ENCODE measurements around the gene SPACDR. TPM values are rescaled to one million over a fixed set of nuclear protein-coding genes. Genes with fewer than 3 reads are reported as not detected.

SPACDR gene
- polyA plus RNA-seq, 1 donor (not counting 4 experiments of a cell fraction or from before 2014, with no cell fraction given): 0.37 TPM

DNA sequence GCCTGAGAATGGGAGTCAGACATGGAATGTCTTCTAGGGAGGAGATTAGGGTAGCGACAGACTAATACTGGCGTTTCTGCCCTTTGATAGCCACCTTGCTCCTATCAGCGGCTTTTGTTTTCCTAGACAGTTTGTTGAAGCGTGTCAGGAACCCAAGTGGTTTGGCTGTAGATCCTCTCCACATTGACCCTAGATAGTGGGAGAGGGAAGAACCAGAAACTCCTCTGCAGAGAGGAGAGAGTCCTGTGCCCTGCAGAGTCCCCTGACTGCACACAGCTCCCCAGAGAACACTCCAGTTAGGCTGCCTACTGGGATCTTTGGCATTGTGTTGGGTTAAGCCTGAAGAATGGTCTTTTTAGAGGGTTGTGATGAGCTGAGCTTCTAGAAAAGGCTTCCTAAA is 32.0 kb downstream of the SPACDR start:
- Histone ChIP-seq H3K4me3 (ENCODE audit: control insufficient read depth in 2 of 3, extremely low read depth in 1 of 3, insufficient read depth in 2 of 3, low read depth in 1 of 3, low read length in 3 of 3) (no peak overlapping the region), H3K9me1 (ENCODE audit: control insufficient read depth, extremely low read depth, insufficient read depth, low read length) (peaks cover 3% of the 10 kb centered on the region), H3K4me1 (ENCODE audit: control insufficient read depth, extremely low read depth, insufficient read depth, low read length) (peaks cover 30% of the 10 kb centered on the region), H4K20me1 (ENCODE audit: control insufficient read depth, extremely low read depth, insufficient read depth, low read length) (peaks cover 4% of the 10 kb centered on the region), H3K36me3 (ENCODE audit: control insufficient read depth in 2 of 2, extremely low read depth in 1 of 2, insufficient read depth in 2 of 2, low read length in 2 of 2) (peaks cover 9 to 40% of the 10 kb centered on the region in 2 experiments), H3K9ac (ENCODE audit: control insufficient read depth, extremely low read depth, insufficient read depth, low read length) (no peak overlapping the region), H3K79me2 (ENCODE audit: control insufficient read depth, insufficient read depth, low read length) (peaks cover 53% of the 10 kb centered on the region), H2AFZ (ENCODE audit: control insufficient read depth, low read length) (no peak overlapping the region), H3K27ac (ENCODE audit: control insufficient read depth, insufficient read depth, low read length) (no peak overlapping the region), H3K4me2 (ENCODE audit: control insufficient read depth, extremely low read depth, insufficient read depth, low read depth, low read length) (peak overlapping the region; percentile 22), H3K27me3 (ENCODE audit: control insufficient read depth, extremely low read depth, insufficient read depth, low read length) (no peaks in the 10 kb centered on the region), H3K9me3 (ENCODE audit: control insufficient read depth, low read depth, low read length) (no peaks in the 10 kb centered on the region)
- DNase-seq (ENCODE audit: low read depth, low spot score) (no peak), FAIRE-seq (no peak)
- dilution Hi-C loops (cut with MboI; ENCODE audit: extremely low pct_ligation_motif_present, low sequenced_read_pairs): no loop called here
- TF ChIP-seq EZH2 (IDR thresholded peaks at IDR 0.05; ENCODE audit: low read length): no peak
- TF ChIP-seq, protein P1, sequence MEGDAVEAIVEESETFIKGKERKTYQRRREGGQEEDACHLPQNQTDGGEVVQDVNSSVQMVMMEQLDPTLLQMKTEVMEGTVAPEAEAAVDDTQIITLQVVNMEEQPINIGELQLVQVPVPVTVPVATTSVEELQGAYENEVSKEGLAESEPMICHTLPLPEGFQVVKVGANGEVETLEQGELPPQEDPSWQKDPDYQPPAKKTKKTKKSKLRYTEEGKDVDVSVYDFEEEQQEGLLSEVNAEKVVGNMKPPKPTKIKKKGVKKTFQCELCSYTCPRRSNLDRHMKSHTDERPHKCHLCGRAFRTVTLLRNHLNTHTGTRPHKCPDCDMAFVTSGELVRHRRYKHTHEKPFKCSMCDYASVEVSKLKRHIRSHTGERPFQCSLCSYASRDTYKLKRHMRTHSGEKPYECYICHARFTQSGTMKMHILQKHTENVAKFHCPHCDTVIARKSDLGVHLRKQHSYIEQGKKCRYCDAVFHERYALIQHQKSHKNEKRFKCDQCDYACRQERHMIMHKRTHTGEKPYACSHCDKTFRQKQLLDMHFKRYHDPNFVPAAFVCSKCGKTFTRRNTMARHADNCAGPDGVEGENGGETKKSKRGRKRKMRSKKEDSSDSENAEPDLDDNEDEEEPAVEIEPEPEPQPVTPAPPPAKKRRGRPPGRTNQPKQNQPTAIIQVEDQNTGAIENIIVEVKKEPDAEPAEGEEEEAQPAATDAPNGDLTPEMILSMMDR (optimal IDR thresholded peaks at IDR 0.05 in 1 of 3, IDR thresholded peaks at IDR 0.05 in 1 of 3, conservative IDR thresholded peaks at IDR 0.05 in 1 of 3; ENCODE audit: extremely low read depth in 1 of 3, insufficient read depth in 2 of 3, low read length in 3 of 3): no peak

GRCh38 chr7:100431286-100431735 is 32.7 kb downstream of the SPACDR start:
- Histone ChIP-seq H4K20me1 (ENCODE audit: control insufficient read depth, extremely low read depth, insufficient read depth, low read length) (peaks cover 4% of the 10 kb centered on the region), H3K9me3 (ENCODE audit: control insufficient read depth, low read depth, low read length) (no peaks in the 10 kb centered on the region), H3K9ac (ENCODE audit: control insufficient read depth, extremely low read depth, insufficient read depth, low read length) (no peak overlapping the region), H3K4me3 (ENCODE audit: control insufficient read depth in 2 of 3, extremely low read depth in 1 of 3, insufficient read depth in 2 of 3, low read depth in 1 of 3, low read length in 3 of 3) (no peak overlapping the region), H3K9me1 (ENCODE audit: control insufficient read depth, extremely low read depth, insufficient read depth, low read length) (peaks cover 3% of the 10 kb centered on the region), H3K79me2 (ENCODE audit: control insufficient read depth, insufficient read depth, low read length) (peaks cover 53% of the 10 kb centered on the region), H2AFZ (ENCODE audit: control insufficient read depth, low read length) (no peak overlapping the region), H3K36me3 (ENCODE audit: control insufficient read depth in 2 of 2, extremely low read depth in 1 of 2, insufficient read depth in 2 of 2, low read length in 2 of 2) (peaks cover 9 to 40% of the 10 kb centered on the region in 2 experiments), H3K4me2 (ENCODE audit: control insufficient read depth, extremely low read depth, insufficient read depth, low read depth, low read length) (peak overlapping the region; percentile 22), H3K27me3 (ENCODE audit: control insufficient read depth, extremely low read depth, insufficient read depth, low read length) (no peaks in the 10 kb centered on the region), H3K27ac (ENCODE audit: control insufficient read depth, insufficient read depth, low read length) (no peak overlapping the region), H3K4me1 (ENCODE audit: control insufficient read depth, extremely low read depth, insufficient read depth, low read length) (peaks cover 30% of the 10 kb centered on the region)
- DNase-seq (ENCODE audit: low read depth, low spot score) (no peak), FAIRE-seq (no peak)
- dilution Hi-C loops (cut with MboI; ENCODE audit: extremely low pct_ligation_motif_present, low sequenced_read_pairs): no loop called here
- TF ChIP-seq EZH2 (IDR thresholded peaks at IDR 0.05; ENCODE audit: low read length): no peak
- TF ChIP-seq, protein P1 (optimal IDR thresholded peaks at IDR 0.05 in 1 of 3, IDR thresholded peaks at IDR 0.05 in 1 of 3, conservative IDR thresholded peaks at IDR 0.05 in 1 of 3; ENCODE audit: extremely low read depth in 1 of 3, insufficient read depth in 2 of 3, low read length in 3 of 3): no peak

Measured in keratinocyte (primary cell).